HG03521 (cell line): ENCODE results near the gene MARCHF3.

Experiments used
- ATAC-seq: cut with Tn5 transposase; IDR thresholded peaks from one replicate; pipeline ENCODE4 v1.9.1; 2021; ENCODE audit warnings: mild to moderate bottlenecking, moderate library complexity; ENCODE audit not compliant: unreplicated experiment

Gene MARCHF3

DNA sequence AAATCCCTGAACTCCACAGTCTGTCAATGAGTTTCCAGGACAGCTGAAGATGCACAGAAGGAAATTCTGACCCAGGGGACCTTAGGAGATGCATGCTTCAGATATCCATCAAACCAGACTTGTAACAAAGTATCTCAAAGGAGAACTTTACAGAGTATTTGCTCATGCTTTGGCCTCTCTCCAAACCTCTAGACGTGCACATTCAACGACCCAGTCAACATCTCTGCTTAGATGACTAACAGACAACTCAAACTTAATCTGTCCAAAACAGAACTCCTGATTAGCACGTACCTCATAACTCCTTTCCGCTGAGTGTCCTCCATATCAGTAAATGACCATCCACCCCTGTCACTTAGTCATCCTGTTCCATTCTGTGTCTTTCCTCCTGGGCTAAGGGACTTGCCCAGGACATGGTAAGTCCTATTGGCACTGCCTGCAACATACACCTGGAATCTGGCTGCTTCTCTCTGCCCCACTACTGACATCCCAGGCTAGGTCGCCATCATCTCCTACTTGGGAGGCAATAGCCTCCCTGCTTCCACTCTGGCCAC is 146.0 kb downstream of the MARCHF3 start:
- ATAC-seq = no peak

DNA sequence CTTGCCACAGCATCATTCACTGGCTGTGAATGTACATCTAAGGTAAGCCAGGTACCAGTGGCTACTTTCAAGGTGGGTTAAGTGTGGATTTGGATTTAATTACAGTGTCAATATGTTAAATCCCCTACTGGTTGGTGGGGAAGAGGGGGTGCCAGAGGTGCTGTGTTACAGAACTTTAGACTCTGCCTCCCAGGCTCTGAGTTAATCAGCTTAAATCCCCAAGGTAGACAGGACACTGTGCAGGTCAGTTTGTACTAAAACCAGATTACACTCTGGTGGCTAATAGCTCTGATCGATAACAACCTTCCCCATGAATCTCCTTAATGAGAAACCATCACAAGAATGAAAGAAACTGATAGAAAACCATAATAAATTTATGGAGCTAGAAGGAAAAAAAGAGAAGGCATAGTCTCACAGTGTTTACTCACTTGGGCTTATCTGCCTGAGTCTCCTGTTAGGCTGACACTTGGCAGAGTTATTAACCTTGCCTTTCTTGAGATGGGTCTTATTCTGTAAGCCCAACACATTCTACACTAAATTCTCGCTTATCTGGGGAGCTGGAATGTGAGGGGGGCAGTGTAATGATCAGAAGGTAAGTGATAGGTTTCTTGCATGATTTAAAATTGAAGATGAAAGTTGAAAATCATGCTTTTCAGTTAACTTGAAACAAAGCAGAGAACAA is 146.7 kb downstream of the MARCHF3 start:
- ATAC-seq = no peak

DNA sequence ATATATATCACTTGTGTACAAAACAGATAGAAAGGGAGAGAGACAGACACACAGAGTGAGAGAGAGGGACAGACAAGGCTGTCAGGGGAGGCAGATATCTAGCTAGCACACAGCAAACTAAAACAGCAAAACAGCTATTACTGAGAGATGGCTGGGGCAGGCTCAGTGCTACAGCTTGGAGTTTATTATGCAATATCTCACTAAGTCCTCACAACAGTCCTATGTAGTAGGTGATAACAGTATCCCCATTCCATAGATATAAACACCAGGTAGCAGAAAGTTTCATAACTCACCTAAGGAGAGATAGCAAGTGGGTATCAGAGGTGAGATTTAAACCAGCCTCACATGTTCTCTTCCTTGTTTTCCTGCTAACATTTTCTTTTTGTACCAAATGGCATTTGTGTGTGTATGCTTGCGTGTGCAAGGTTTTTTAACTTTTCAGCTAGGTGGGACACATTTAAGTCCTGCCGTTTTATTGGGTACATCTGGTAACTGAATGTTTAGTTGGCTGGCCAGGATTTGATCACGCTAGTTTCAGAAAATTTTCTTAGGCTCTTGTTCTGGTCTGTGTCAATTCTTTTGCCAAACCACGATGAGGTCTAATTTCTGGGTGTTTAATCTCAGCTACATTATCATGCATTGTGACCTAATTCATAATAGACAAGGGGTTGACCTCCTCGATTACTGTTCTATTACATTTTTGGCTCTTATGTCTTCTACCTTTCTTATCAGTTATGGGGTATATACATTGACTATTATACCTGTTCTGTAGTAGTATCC is 148.3 kb downstream of the MARCHF3 start:
- ATAC-seq = no peak

DNA sequence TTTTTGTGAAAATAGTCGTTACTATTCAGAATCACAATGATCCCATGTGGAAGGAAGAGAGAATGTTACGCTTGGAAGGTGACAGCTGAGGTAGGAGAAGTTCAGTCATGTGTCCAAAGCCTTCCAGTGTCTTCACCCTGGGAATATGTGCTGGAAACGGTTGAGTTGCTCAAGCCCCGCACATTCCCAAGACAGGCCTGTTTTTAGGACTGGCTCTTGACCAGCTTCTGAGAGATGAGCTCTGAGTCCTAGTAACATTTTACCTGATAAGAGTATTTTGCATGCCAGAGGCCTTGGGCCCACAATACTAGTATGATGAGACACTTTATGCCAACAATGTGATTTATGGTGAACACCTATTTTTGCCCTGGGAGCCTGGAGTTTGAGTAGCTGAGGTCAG is 151.7 kb downstream of the MARCHF3 start:
- no peak for ATAC-seq

DNA sequence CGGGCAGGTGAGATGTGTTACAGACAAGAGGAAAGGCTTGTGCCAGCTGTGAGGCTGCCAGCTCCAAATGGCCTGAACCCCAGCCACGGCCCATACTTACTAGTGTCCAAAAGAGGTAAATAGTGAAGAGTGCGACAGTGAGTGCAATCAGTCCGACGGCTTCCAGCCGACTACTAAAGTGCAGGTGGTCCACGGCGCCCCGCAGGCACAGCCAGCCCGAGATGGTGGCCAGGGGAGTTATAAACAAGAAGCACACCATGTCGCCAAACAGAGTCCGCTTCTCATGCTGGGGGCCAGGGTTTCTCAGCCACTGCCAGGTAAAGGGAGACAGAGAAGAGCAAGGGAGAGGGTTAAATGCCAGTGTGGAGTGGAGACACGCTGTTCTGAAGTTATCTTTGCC is 152.3 kb downstream of the MARCHF3 start:
- no peak for ATAC-seq

DNA sequence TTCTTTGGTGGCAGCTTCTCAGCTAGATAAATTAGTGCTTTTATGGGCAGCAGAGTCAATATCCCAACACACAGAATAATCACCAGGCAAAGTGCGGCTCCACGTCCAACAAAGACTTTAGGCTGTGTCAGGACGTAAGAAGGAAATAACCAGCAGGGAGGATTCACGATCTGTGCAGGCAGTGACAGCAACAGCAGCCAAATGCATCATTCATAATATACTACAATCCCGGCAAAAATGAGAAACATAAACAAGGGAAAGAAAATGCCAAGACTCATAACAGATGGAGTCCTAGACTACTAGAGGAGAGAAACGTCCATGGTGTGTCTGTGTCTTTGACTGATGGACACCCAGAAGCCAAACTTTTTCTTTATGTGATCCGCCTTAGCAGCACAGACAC is 152.8 kb downstream of the MARCHF3 start:
- ATAC-seq = no peak

DNA sequence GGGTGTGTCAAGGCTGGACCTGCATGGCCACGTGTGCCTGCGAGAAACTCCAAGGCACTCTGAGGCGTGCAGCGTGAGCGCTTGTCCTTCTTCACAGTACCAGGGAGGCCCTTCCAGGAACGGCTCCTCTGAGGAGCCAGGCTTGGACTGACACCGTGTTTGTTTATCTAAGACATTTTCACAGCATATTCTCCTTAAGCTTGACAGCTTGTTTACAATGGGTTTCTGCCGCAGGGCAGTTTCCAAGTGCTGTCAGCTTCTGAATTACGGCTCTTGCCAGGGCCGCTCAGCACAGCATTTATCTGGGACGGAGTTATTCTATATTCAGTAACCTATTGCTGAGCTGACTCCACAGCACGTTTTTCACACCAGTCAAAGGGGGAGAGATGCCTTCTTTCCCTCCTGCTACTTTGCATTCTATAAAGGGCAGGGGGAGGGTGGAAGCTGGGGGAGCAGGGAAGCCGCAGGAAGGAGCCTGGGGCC is 155.0 kb downstream of the MARCHF3 start:
- ATAC-seq = no peak

DNA sequence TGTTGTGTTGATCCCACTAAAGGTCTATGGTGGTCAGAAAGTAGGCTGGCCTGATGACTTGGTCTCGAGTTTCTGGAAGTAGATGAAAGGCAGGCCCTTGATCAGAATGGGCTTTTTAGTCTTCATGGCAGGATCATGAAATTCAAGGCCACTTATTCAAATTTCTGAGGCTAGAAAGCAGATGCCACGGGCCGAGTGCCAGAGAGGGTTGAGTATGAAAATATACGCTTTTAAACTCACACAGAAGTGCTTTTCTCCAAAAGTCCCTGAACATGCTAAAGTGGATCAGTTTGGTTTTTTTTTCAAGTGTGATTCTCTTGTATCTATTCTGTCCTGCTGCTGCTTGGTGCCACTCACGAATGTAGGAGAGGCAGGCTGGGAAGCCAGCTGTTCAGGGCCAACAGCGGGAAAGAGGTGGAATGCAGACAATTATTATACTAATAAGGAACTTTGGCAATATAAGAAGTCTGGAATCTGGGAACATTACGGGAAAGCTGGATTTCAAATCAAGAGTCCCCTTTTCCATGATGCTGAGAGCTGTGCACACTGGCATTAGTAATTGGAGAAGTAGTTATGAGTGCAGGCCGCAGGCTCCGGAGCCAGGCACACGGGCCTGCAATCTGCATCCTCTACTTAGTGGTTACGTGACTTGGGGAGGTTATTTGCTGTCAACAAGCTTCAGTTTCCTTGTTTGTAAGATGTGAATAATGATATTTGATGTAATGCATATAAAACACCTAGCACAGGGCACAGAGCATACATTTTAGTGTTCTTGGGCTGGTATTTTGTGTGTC is 157.6 kb downstream of the MARCHF3 start:
- no peak for ATAC-seq

DNA sequence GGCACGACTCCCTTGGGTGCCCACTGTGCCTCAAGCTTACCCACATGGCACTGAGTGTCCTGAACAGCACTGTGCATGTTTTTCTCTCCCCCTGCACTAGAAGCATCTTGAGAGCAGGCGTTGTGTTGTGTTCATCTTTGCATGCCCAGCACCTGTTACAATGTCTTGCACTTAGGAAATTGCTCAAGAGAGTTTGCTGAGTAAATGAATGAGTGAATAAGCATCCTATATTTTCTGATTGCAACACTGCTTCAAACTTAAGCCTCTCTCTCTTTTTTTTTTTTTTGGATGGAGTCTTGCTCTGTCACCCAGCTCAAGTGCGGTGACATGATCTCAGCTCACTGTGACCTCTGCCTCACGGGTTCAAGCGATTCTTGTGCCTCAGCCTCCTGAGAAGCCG is 158.9 kb downstream of the MARCHF3 start:
- ATAC-seq = no peak

DNA sequence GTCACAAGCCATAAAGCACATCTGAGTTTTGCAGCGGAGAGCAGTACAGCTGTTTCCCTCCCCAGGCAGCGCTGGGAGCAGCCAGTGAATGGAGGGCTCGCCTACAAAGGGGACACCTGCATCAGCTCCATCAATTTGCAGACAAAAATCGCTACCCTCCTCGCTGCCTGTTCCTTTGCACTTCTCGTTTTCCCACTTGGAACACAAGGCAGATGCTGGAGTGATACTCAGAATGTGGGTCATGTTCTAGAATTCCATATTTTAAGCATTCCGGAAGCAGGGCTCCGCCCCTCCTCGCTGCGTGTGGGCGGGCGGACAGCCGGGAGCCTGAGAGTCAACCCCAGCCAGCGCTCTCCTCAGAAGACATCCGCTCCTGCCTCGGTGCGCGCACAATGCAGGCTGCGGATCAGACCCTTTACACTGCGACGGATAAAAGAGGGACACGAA is 161.3 kb downstream of the MARCHF3 start:
- no peak for ATAC-seq

DNA sequence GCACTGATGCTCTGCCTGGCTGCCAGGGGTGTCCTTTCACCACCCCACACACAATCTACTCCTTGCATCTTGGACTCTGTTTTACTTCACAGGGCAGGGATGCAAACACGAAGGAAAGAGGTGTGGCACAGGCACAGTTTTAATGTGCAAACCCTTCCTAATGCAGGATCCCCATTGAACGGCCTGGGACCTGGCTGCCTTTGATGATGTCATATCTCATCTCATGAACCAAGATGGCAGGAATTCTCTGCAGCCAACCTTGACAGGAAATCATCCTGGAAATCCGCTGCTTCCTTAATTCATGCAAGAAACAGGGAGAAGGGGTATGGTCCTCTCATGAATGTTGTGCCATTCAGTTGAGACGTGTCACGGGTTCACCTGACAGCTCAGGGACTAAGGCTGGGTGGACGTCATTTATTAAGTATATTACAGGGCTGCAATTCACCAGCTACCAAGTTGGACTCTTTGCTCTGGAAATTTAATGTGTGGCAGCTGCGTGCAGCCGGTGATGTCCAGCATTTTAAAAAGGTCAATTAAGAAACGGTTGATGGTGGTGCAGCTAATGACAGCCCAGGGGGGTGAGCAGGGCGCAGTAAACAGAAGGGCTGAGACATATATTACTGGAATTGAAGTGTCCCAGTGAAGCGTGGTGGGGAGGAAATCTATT is 161.9 kb downstream of the MARCHF3 start:
- no peak for ATAC-seq

DNA sequence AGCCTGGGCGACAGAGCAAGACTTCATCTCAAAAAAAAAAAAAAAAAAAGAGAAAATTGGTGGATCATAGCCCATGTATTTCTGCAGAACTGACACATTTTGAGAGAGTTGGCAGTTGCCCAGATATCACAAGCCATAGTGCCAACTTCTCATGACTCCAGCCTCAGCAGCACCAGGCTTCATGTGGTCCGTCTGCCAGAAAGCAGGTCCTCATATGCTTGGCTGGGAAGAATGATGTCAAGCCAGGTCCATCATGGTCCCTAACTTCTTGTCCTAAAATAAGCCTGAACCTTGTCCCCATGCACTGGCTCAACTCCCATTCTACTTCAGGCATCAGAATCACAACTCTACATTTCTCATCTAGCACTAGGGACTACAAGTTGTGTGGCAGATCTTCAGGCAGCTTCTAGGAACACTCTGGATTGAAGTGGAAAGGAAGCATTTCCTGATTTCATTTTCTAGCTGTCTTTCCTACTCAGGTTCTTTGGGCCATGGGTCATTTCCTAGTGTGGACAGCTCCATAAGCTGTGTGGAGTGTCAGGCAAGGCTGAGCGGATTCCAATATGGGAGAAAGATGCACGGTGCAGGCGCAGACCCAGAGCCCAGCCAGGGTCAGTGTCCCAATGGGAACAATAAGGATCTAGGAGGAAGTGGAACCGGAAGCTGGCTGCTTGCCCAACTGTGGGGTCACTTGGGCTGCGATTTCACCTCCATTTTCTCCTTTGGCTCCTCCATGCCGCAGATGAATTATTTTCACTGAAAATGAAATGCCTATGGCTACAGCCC is 163.3 kb downstream of the MARCHF3 start:
- ATAC-seq = no peak

DNA sequence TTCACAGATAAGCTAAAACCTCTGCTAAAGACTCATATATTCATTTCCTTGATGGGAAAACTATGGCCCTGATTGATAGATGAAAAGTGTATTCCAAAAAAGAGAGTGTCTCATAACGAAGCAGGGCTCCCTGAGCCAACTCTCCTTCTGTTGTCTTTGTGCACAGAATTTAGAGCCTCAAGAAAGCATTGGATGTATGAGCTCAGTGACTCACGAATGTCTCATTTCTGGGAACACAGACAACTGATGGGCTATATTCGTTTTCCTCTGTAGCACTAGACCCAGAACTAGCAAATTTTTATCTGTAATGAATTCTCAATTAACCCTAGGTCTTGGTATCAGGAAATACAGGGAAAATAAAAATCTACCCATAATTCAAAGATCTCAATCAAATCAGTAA is 165.1 kb downstream of the MARCHF3 start:
- no peak for ATAC-seq

DNA sequence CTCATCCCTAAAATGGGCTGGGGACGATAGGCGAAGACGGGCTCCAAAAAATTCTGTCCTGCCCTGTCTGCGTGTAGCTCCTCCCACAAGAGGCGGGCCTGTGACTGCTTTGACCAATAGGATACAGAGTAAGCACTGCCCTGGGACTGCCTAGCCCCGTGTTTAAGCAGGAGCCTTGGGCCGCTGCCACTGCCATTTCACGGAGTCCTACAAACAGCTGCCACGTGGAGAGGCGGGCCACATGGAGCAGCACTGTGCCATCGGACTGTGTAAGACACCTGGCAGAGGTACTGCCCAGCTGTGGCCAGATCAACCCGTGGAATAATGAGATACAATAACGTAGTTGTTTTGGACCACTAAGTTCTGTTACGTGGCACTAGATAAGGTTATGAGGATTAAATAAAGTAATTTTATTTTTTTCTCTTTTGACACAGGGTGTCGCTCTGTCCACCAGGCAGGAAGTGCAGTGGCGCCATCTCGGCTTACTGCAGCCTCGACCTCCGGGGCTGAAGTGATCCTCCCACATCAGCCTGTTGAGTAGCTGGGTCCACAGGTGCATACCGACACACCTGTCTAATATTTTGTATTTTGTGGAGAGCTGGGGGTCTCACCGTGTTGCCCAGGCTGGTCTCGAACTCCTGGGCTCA is 166.2 kb downstream of the MARCHF3 start:
- no peak for ATAC-seq

DNA sequence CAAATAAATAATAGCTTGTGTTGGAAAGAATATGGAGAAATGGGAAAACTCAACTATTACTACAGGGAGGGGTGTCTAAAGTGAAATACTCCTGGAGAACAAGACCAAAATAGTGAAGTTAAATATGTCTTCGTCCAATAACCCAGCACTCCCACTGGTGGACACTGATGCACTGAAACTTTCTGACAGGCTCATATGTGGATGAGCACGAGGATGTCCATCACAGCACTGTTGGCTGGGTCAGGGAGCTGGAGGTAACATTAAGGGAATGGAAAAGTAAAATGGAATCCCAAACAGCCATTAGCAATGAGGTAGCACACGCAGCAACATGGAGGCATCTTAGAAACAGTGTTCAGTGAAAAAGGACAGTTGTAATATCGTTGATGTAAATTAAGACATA is 167.0 kb downstream of the MARCHF3 start:
- ATAC-seq = no peak

DNA sequence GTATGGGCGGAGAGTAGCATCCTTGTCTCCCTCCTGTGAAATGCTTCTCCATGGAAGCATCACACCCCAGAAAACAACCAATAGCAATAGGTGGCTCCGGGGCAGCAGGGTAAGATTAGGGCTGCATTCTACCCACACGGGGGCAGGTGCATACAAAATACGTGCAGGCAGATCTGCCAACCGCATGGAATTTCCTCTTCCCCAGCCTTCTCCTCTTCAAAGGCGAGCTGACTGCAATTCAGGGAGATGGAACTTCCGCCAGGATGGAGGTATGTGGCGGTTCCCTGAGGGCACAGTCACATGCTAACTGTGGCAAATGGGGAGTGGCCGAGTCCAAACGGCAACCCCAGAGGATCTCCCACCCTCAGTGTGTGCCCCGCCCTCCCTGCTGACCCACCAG is 171.9 kb downstream of the MARCHF3 start:
- ATAC-seq = no peak

DNA sequence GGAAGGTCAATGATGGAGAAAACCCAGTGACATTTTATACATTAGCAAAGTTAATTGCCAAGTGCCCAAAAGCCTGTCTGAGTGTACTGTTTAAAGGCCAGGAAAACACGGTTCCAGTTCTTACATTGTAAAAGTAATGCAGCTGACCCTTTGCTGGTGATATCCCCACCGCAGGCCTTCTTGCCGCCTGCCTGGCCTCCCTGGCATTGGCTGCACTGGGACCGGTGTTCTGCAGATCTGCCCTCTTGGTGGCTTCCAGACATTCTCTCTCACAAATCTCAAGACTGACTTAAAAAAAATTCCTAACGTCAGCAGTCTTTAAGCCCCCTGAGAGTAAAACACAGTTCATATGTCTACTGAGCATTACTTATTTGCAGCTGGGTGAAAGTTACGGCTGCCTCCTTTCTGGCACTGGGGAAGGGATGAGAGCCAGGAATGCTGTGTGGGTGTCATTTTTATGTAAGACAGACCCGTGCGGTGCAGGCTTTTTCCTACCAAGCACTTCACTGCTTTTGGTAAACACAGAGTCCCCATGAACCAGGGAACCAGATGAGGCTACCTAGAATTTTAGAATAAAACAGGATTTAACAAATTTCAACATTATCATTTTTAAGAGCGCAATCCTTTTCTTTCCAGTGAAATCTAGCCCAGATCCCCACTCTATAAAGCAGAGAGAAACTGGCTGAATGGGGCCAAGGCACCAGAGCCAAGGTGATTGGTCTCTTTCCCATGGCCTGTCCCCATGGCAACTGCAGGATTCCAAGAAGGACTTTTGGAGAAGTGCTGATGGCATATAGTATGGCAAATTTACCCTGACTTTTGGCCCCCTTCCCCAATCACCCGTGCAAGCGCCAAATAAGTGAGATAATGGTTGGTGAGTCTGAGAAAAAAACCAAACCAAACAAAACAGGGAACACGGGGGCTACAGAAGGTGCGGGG is 172.6 kb downstream of the MARCHF3 start:
- ATAC-seq = no peak

DNA sequence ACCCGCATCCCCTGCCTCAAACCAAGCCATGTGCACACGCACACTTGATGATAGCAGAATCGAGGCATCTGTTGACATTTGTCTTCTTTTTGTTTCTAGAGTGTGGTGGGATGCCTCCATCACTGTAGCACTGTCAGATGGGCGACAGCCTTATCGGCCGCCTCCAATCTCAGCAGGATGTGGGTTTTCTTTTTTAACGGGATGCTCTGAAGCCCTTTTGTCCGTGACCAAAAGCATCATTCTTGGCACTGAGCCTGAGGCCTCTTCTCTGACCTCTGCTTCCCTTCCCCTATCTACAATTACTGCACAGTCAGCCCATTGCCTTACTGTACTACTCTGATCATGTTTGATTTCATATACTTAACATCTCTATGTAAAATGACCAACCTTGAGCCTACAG is 175.1 kb downstream of the MARCHF3 start:
- ATAC-seq = no peak
